Measurements from ENCODE around the gene SF3B1. TPM values are rescaled to one million over a fixed set of nuclear protein-coding genes. Genes with fewer than 3 reads are reported as not detected.
"Not testable (repeated sequence)": the region's sequence is repeated elsewhere in the genome, so short reads cannot be mapped to it uniquely, and the experiment has no call there.

SF3B1 gene
- total RNA-seq, 4 donors from 2014 or later: 111 to 309 (median 188) TPM

DNA sequence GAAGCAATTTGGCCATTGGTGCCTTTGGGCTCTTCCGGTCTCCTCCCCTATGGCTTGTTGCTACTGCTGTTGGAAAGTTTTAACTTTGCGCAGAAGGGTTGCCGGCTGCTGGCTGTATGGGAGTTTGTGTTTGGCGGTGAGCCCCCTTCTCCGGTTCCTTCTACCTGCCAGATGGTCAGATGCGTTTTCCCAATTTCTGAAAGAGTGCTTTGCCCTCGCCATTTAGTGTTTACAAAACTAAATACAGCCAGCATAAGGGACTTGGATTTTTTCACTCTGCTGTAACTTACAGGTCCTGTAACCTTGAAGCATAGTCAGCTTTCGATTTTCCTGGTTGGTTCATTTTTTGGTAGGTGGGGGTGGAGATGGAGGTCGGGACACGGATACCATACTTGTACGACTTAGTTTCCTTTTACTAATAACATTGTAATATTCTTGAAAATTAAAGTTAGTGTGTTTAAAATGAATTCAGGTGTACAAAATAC, 19.1 kb upstream of the SF3B1 start:
- Histone ChIP-seq H3K9me3 (no peaks in the 10 kb centered on the region), H3K4me1 (peaks cover 0 to 49% (median 0%) of the 10 kb centered on the region in 3 donors), H3K27ac (peak overlapping the region; percentile 90 to 99 (median 98)), H3K27me3 (no peaks in the 10 kb centered on the region), H3K36me3 (no peaks in the 10 kb centered on the region), H3K4me3 (peak overlapping the region; percentile 65 to 69)
- ATAC-seq: peak; percentile 71
- TF ChIP-seq, protein P1, sequence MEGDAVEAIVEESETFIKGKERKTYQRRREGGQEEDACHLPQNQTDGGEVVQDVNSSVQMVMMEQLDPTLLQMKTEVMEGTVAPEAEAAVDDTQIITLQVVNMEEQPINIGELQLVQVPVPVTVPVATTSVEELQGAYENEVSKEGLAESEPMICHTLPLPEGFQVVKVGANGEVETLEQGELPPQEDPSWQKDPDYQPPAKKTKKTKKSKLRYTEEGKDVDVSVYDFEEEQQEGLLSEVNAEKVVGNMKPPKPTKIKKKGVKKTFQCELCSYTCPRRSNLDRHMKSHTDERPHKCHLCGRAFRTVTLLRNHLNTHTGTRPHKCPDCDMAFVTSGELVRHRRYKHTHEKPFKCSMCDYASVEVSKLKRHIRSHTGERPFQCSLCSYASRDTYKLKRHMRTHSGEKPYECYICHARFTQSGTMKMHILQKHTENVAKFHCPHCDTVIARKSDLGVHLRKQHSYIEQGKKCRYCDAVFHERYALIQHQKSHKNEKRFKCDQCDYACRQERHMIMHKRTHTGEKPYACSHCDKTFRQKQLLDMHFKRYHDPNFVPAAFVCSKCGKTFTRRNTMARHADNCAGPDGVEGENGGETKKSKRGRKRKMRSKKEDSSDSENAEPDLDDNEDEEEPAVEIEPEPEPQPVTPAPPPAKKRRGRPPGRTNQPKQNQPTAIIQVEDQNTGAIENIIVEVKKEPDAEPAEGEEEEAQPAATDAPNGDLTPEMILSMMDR (IDR thresholded peaks at IDR 0.05): peak in 1 of 4 experiments; percentile 1
- TF ChIP-seq EP300 (IDR thresholded peaks at IDR 0.05) (no peak), POLR2AphosphoS5 (IDR thresholded peaks at IDR 0.05) (peak; percentile 73), POLR2A (IDR thresholded peaks at IDR 0.05) (peak in 1 of 2 donors; percentile 26)
- 0 to 2% methylated on average over 7 to 11 of the region's 11 CpGs for WGBS, 2 donors (ENCODE audit: low coverage in 1 of 2)

DNA sequence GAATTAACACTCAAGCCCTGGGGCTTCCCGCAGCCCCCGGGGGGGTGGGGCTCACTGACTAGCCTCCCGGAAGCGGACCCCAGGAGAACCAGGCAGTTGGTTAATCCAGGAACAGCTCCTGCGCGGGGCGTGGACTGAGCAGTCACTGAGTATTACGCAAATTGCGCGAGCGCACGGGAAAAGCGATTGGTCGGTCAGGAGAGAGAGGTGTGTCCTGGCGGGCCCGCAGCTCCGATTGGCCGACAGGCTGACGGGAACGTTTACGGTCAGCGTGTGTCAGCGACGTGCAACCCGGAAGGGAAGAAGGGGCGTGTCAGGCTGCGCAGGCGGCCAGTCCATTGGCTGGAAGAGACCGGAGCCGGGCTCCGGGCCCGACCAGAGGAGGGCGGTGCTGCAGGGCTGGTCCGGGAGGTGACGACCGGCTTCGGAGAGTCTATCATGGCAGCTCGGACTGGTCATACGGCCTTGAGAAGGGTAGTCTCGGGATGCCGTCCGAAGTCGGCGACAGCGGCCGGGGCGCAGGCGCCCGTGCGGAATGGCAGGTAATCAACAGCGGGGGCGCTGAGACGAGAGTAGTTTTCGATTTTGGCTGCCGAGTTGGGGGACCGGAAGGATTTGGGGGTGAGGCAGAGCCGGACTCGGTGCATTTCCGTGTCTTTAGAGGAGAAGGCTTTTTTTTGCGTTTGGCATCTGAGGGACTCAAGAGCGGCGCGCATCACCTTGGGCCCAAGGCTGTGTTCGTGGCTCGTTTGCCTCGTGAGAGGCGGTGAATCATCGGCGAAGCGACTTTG, 18.5 kb upstream of the SF3B1 start, which contains the start of gene COQ10B:
TSS of gene COQ10B (plus strand) at position 430 of the 791 bp plus-strand sequence. CDS start at position 439, 9 bp downstream.
- Histone ChIP-seq H3K9me3 (no peaks in the 10 kb centered on the region), H3K4me1 (peaks cover 0 to 44% (median 0%) of the 10 kb centered on the region in 3 donors), H3K36me3 (no peaks in the 10 kb centered on the region), H3K27me3 (peaks cover 3% of the 10 kb centered on the region), H3K4me3 (peak within 1 kb of the TSS; percentile 65 to 69), H3K27ac (peak within 1 kb of the TSS; percentile 90 to 99 (median 98))
- ATAC-seq: peak; percentile 98
- TF ChIP-seq POLR2AphosphoS5 (IDR thresholded peaks at IDR 0.05) (peak; percentile 88), EP300 (IDR thresholded peaks at IDR 0.05) (no peak), POLR2A (IDR thresholded peaks at IDR 0.05) (peak; percentile 56 to 85)
- TF ChIP-seq, protein P1 (IDR thresholded peaks at IDR 0.05): peak in 3 of 4 experiments; percentile 10 to 56 (median 31)
- 0% methylated on average over 2 to 19 of the region's 70 CpGs for WGBS, 2 donors (ENCODE audit: low coverage in 1 of 2)

DNA sequence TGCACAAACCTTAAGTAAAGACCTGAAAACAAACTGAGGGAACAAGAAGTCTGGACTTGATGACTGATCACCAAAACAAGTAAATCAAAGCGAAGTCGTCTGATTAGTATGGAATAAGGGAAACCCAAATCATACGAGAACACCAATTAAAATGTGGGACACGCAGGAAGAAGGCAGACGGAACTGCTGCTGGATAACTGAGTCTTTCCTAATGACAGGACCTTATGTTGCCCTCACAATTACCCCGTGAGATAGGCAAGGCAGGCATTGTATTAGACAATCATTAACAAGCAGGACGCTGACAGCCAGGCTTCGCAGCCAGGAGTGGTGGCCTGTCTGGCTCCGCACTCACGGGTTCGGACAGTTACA, 17.9 kb upstream of the SF3B1 start:
- Histone ChIP-seq H3K4me1 (peaks cover 0 to 42% (median 0%) of the 10 kb centered on the region in 3 donors), H3K27me3 (peaks cover 3% of the 10 kb centered on the region), H3K27ac (peak overlapping the region; percentile 90 to 99 (median 98)), H3K36me3 (no peaks in the 10 kb centered on the region), H3K9me3 (no peaks in the 10 kb centered on the region), H3K4me3 (peak overlapping the region; percentile 54 to 69)
- WGBS, 2 donors (ENCODE audit: low coverage in 1 of 2): 5 to 7% methylated on average over 5 to 6 of the region's 11 CpGs
- ATAC-seq: no peak
- TF ChIP-seq POLR2A (IDR thresholded peaks at IDR 0.05) (no peak), POLR2AphosphoS5 (IDR thresholded peaks at IDR 0.05) (no peak), EP300 (IDR thresholded peaks at IDR 0.05) (no peak)
- TF ChIP-seq, protein P1 (IDR thresholded peaks at IDR 0.05): no peak

DNA sequence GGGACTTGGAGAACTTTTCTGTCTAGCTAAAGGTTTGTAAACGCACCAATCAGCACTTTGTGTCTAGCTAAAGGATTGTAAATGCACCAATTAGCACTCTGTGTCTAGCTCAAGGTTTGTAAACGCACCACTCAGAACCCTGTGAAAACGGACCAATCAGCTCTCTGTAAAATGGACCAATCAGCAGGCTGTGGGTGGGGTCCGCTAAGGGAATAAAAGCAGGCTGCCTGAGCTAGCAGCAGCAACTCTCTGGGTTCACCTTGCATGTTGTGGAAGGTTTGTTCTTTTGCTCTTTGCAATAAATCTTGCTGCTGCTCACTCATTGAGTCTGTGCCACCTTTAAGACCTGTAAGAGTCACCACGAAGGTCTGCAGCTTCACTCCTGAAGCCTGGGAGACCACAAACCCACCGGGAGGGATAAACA, 16.1 kb upstream of the SF3B1 start:
- not testable (repeated sequence) for H3K4me3 ChIP-seq, H3K27ac ChIP-seq, H3K27me3 ChIP-seq, ATAC-seq, H3K36me3 ChIP-seq, H3K9me3 ChIP-seq
- peaks cover 0 to 24% (median 0%) of the 10 kb centered on the region in 3 donors for H3K4me1 ChIP-seq
- 61 to 82% methylated on average over 2 to 4 of the region's 6 CpGs for WGBS, 2 donors (ENCODE audit: low coverage in 1 of 2)

DNA sequence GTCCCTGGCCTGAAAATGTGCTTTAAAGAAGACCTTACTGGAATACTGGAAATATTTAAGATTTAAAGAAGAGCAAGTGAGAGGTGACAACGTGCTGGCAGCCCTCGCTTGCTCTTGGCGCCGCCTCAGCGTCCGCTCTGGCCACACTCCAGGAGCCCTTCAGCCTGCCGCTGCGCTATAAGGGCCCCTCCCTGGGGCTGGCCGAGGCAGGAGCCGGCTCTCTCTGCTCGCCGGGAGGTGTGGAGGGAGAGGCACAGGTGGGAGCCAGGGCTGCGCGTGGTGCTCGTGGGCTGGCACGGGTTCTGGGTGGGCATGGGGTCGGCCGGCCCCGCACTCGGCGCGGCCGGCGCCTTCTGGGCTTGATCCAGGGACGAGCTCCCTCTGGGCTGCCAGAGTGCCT, 15.6 kb upstream of the SF3B1 start:
- 65 to 100% methylated on average over 2 to 4 of the region's 25 CpGs for WGBS, 2 donors (ENCODE audit: low coverage in 1 of 2)
- Histone ChIP-seq H3K4me1 (peaks cover 0 to 19% (median 0%) of the 10 kb centered on the region in 3 donors), H3K9me3 (no peaks in the 10 kb centered on the region), H3K4me3 (no peak overlapping the region), H3K36me3 (no peaks in the 10 kb centered on the region), H3K27ac (no peak overlapping the region), H3K27me3 (peaks cover 8% of the 10 kb centered on the region)
- ATAC-seq: no peak
- TF ChIP-seq EP300 (IDR thresholded peaks at IDR 0.05) (no peak), POLR2AphosphoS5 (IDR thresholded peaks at IDR 0.05) (no peak), POLR2A (IDR thresholded peaks at IDR 0.05) (no peak)
- TF ChIP-seq, protein P1 (IDR thresholded peaks at IDR 0.05): no peak

Measured in gastroesophageal sphincter (tissue), 4 donors.